DND-41 (cell line): ENCODE results near the gene GTF2F2.

Source experiments
- ATAC-seq: fragments of 200-7000 bp; cut with Tn5 transposase; 3 replicates; pipeline ENCODE4 v1.9.1; 2021; ENCODE audit warnings: low read depth; ENCODE audit not compliant: insufficient read depth
- DNase-seq: peaks from one replicate; pipeline ENCODE4 v3.0.0-alpha.2; 2020
- H2AFZ ChIP-seq: 2 replicates; pipeline ENCODE4 v1.6.0; 2012; ENCODE audit warnings: low read depth, low read length
- H3K27ac ChIP-seq: 2 replicates; pipeline ENCODE4 v1.5.1; 2012; ENCODE audit warnings: low read length, inconsistent platforms
- H3K27me3 ChIP-seq: fragments of 200-600 bp; sonication (generic); 2 replicates; pipeline ENCODE4 v1.6.0; 2012; ENCODE audit warnings: low read length, mild to moderate bottlenecking, inconsistent platforms; ENCODE audit not compliant: insufficient read depth, poor library complexity
- H3K36me3 ChIP-seq: 2 replicates; pipeline ENCODE4 v1.5.1; 2012; ENCODE audit warnings: low read length, inconsistent platforms; ENCODE audit not compliant: insufficient read depth
- H3K4me1 ChIP-seq: 2 replicates; pipeline ENCODE4 v1.5.1; 2012; ENCODE audit warnings: mild to moderate bottlenecking, low read length; ENCODE audit not compliant: insufficient read depth
- H3K4me2 ChIP-seq: 2 replicates; pipeline ENCODE4 v1.6.0; 2012; ENCODE audit warnings: mild to moderate bottlenecking, moderate library complexity, low read length, inconsistent platforms; ENCODE audit not compliant: insufficient read depth
- H3K4me3 ChIP-seq, 2 experiments: fragments of 200-600 bp in 1 of 2; shearing (Covaris generic) in 1 of 2; 2 replicates each; pipeline ENCODE4 v1.5.1; 2012 to 2016; ENCODE audit warnings: inconsistent platforms in 2 of 2, low read length in 2 of 2, mild to moderate bottlenecking in 2 of 2, low read depth in 1 of 2, moderate library complexity in 1 of 2
- H3K79me2 ChIP-seq: 2 replicates; pipeline ENCODE4 v1.6.0; 2012; ENCODE audit warnings: low read length, inconsistent platforms; ENCODE audit not compliant: insufficient read depth
- H3K9ac ChIP-seq: 2 replicates; pipeline ENCODE4 v1.6.0; 2012; ENCODE audit warnings: low read depth, mild to moderate bottlenecking, inconsistent platforms, low read length, moderate library complexity
- H3K9me3 ChIP-seq: 2 replicates; pipeline ENCODE4 v1.5.1; 2012; ENCODE audit warnings: low read length, moderate library complexity, mild to moderate bottlenecking, inconsistent platforms; ENCODE audit not compliant: insufficient read depth, severe bottlenecking
- H4K20me1 ChIP-seq: 2 replicates; pipeline ENCODE4 v1.6.0; 2012; ENCODE audit warnings: low read length; ENCODE audit not compliant: insufficient read depth
- CTCF ChIP-seq: IDR thresholded peaks from 2 replicates; pipeline ENCODE4 v1.5.1; 2012; ENCODE audit warnings: borderline replicate concordance, low read length, moderate library complexity, mild to moderate bottlenecking; ENCODE audit not compliant: poor library complexity, severe bottlenecking; ENCODE audit errors: extremely low read depth
- EZH2 ChIP-seq: IDR thresholded peaks from 3 replicates; pipeline ENCODE4 v1.6.1; 2012; ENCODE audit warnings: borderline replicate concordance, low read depth, mild to moderate bottlenecking, moderate library complexity, low read length, inconsistent platforms; ENCODE audit not compliant: severe bottlenecking

GTF2F2 gene

DNA sequence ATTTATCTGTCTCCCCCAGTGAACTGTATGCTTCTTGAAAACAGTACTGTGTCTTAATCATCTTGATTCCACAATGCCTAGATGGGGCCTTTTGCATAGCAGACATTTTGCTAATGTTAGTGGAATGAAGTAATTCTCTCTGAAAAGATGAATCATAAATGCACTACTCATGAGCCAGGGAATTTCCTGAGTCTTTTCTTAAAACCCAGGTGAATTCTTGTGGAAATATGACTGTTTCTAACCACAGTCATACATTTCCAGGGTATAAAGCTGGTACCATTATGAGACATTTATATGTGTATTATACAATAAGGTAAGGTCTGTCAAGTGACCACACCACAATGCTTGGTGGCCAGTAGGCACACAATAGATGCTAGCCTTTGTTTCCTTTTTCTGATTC lies 86.0 kb downstream of the GTF2F2 start:
- Histone ChIP-seq H3K9ac (no peak overlapping the region), H3K4me2 (no peak overlapping the region), H3K4me1 (no peaks in the 10 kb centered on the region), H3K9me3 (no peaks in the 10 kb centered on the region), H3K36me3 (peaks cover 16% of the 10 kb centered on the region), H4K20me1 (no peaks in the 10 kb centered on the region), H3K79me2 (0 out of 2 replicates have a peak, but pooled peaks cover 2% of the 10 kb centered on the region), H3K4me3 (no peak overlapping the region), H2AFZ (no peak overlapping the region), H3K27me3 (no peaks in the 10 kb centered on the region), H3K27ac (no peak overlapping the region)
- DNase-seq = no peak
- no peak for ATAC-seq
- TF ChIP-seq CTCF (no peak), EZH2 (no peak)

DNA sequence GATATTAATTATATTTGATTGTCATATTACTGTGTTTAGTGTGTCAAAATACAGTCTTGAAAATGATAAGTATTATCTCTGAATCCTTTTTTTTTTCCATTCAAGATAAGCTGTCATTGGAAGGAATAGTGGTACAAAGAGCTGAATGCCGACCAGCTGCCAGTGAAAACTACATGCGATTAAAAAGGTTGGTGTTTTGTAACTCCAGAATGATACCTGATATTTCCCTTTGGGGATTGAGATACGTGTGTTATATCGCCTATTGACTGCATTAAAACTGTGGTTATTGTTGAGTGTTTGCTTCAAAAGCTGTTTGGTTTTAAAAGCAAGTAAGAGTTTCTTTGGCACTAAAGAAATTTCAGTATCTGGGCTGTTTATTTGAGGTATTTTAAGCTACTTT lies 87.0 kb downstream of the GTF2F2 start:
- no peak overlapping the region for H3K9ac ChIP-seq
- H3K79me2 ChIP-seq = 0 out of 2 replicates have a peak, but pooled peaks cover 2% of the 10 kb centered on the region
- H3K4me3 ChIP-seq = no peak overlapping the region
- DNase-seq = no peak
- no peak for ATAC-seq
- H3K4me1 ChIP-seq = no peaks in the 10 kb centered on the region
- no peak overlapping the region for H2AFZ ChIP-seq
- H3K27me3 ChIP-seq = no peaks in the 10 kb centered on the region
- TF ChIP-seq EZH2 = no peak
- TF ChIP-seq CTCF = no peak
- no peak overlapping the region for H3K27ac ChIP-seq
- H4K20me1 ChIP-seq = no peaks in the 10 kb centered on the region
- no peaks in the 10 kb centered on the region for H3K9me3 ChIP-seq
- H3K36me3 ChIP-seq = peaks cover 16% of the 10 kb centered on the region
- H3K4me2 ChIP-seq = no peak overlapping the region

GRCh38 chr13:45208132-45208531 lies 87.8 kb downstream of the GTF2F2 start:
- no peak overlapping the region for H2AFZ ChIP-seq
- H3K9ac ChIP-seq = no peak overlapping the region
- H3K27ac ChIP-seq = no peak overlapping the region
- no peaks in the 10 kb centered on the region for H3K4me1 ChIP-seq
- no peak overlapping the region for H3K4me2 ChIP-seq
- TF ChIP-seq CTCF (no peak), EZH2 (no peak)
- H3K9me3 ChIP-seq = no peaks in the 10 kb centered on the region
- peaks cover 16% of the 10 kb centered on the region for H3K36me3 ChIP-seq
- no peak for DNase-seq
- H4K20me1 ChIP-seq = no peaks in the 10 kb centered on the region
- 0 out of 2 replicates have a peak, but pooled peaks cover 2% of the 10 kb centered on the region for H3K79me2 ChIP-seq
- no peaks in the 10 kb centered on the region for H3K27me3 ChIP-seq
- no peak for ATAC-seq
- H3K4me3 ChIP-seq = no peak overlapping the region

- no peaks in the 10 kb centered on the region for H4K20me1 ChIP-seq
- H3K9ac ChIP-seq = no peak overlapping the region
- no peaks in the 10 kb centered on the region for H3K4me1 ChIP-seq
- peaks cover 16% of the 10 kb centered on the region for H3K36me3 ChIP-seq
- no peaks in the 10 kb centered on the region for H3K27me3 ChIP-seq
- H3K27ac ChIP-seq = no peak overlapping the region
- H3K9me3 ChIP-seq = no peaks in the 10 kb centered on the region
- DNase-seq (no peak), ATAC-seq (no peak)
- H3K79me2 ChIP-seq = 0 out of 2 replicates have a peak, but pooled peaks cover 2% of the 10 kb centered on the region
- no peak overlapping the region for H3K4me3 ChIP-seq
- H2AFZ ChIP-seq = no peak overlapping the region
- TF ChIP-seq CTCF (no peak), EZH2 (no peak)
- no peak overlapping the region for H3K4me2 ChIP-seq
Measured at GRCh38 chr13:45209229-45209628, 88.9 kb downstream of the GTF2F2 start.
